WTC11 (cell line): ENCODE data around the gene ZBTB20. TPM values are rescaled to one million over a fixed set of nuclear protein-coding genes. Genes with fewer than 3 reads are reported as not detected.

Source experiments
- ATAC-seq: fragments of 200-7000 bp; cut with Tn5 transposase; 2 replicates; pipeline ENCODE4 v1.10.0; 2021; ENCODE audit warnings: mild to moderate bottlenecking, moderate library complexity
- CTCF ChIA-PET: fragments of 300-600 bp; sonication (Branson Sonifier 250); formaldehyde crosslinking; loops from one replicate; lab custom pipeline; 2021; ENCODE audit warnings: antibody characterized with exemption; lab: Charles Lee
- POLR2A ChIA-PET: fragments of 350-600 bp; sonication (Branson Sonifier 250); formaldehyde crosslinking; loops from one replicate; lab custom pipeline; 2021; ENCODE audit warnings: antibody characterized with exemption; lab: Charles Lee
- DNase-seq: peaks from one replicate; pipeline ENCODE4 v3.0.0; 2021; ENCODE audit warnings: low spot score
- H3K27ac Mint-ChIP-seq: 2 replicates; pipeline ENCODE4 v1.8.0; 2021; ENCODE audit warnings: mixed read lengths
- H3K27me3 Mint-ChIP-seq: 2 replicates; pipeline ENCODE4 v1.8.0; 2021; ENCODE audit warnings: low read depth, mild to moderate bottlenecking, moderate library complexity, mixed read lengths
- H3K36me3 Mint-ChIP-seq: 2 replicates; pipeline ENCODE4 v1.8.0; 2021; ENCODE audit warnings: mixed read lengths
- H3K4me1 Mint-ChIP-seq: 2 replicates; pipeline ENCODE4 v1.8.0; 2022; ENCODE audit warnings: mixed read lengths
- H3K4me3 Mint-ChIP-seq: 2 replicates; pipeline ENCODE4 v1.8.0; 2021; ENCODE audit warnings: mild to moderate bottlenecking, moderate library complexity, mixed read lengths
- H3K9me3 Mint-ChIP-seq: 2 replicates; pipeline ENCODE4 v1.8.0; 2021; ENCODE audit warnings: mixed read lengths
- CREB1 ChIP-seq: sonication (generic); formaldehyde crosslinking; IDR thresholded peaks from 2 replicates; pipeline ENCODE4 v1.8.0; 2023; ENCODE audit warnings: mild to moderate bottlenecking, missing genetic modification reagents
- CREM ChIP-seq: sonication (generic); formaldehyde crosslinking; IDR thresholded peaks from 2 replicates; pipeline ENCODE4 v1.8.1; 2022; ENCODE audit warnings: mild to moderate bottlenecking, missing genetic modification reagents, moderate library complexity
- CTCF ChIP-seq: fragments of 200-600 bp; IDR thresholded peaks from 2 replicates; pipeline ENCODE4 v1.8.0; 2022; ENCODE audit warnings: antibody characterized with exemption
- E2F5 ChIP-seq: sonication (generic); formaldehyde crosslinking; IDR thresholded peaks from 2 replicates; pipeline ENCODE4 v1.8.1; 2022; ENCODE audit warnings: mild to moderate bottlenecking, moderate library complexity, missing genetic modification reagents
- EMX1 ChIP-seq: fragments of 250-450 bp; sonication (Bioruptor Pico); IDR thresholded peaks from 2 replicates; pipeline ENCODE4 v1.8.0; 2021; ENCODE audit warnings: mild to moderate bottlenecking
- ERG ChIP-seq: fragments of 250-450 bp; sonication (Bioruptor Pico); IDR thresholded peaks from 2 replicates; pipeline ENCODE4 v1.8.0; 2021; ENCODE audit warnings: mild to moderate bottlenecking
- ETV6 ChIP-seq: sonication (generic); formaldehyde crosslinking; IDR thresholded peaks from 2 replicates; pipeline ENCODE4 v1.8.1; 2022; ENCODE audit warnings: mild to moderate bottlenecking, missing genetic modification reagents
- HMGXB4 ChIP-seq: sonication (generic); formaldehyde crosslinking; IDR thresholded peaks from 2 replicates; pipeline ENCODE4 v1.8.1; 2023; ENCODE audit warnings: mild to moderate bottlenecking, moderate library complexity, missing genetic modification reagents
- MAX ChIP-seq: sonication (generic); formaldehyde crosslinking; IDR thresholded peaks from 2 replicates; pipeline ENCODE4 v1.8.0; 2022; ENCODE audit warnings: mild to moderate bottlenecking, missing genetic modification reagents
- PRDM15 ChIP-seq: sonication (generic); formaldehyde crosslinking; IDR thresholded peaks from 2 replicates; pipeline ENCODE4 v1.8.0; 2022; ENCODE audit warnings: missing genetic modification reagents
- SMAD3 ChIP-seq: sonication (generic); formaldehyde crosslinking; IDR thresholded peaks from 2 replicates; pipeline ENCODE4 v1.8.0; 2022; ENCODE audit warnings: missing genetic modification reagents, mild to moderate bottlenecking, borderline replicate concordance
- TEAD1 ChIP-seq: sonication (generic); formaldehyde crosslinking; IDR thresholded peaks from 2 replicates; pipeline ENCODE4 v1.8.0; 2022; ENCODE audit warnings: mild to moderate bottlenecking, missing genetic modification reagents
- ZBTB21 ChIP-seq: sonication (generic); formaldehyde crosslinking; IDR thresholded peaks from 2 replicates; pipeline ENCODE4 v1.8.1; 2023; ENCODE audit warnings: mild to moderate bottlenecking, missing genetic modification reagents, borderline replicate concordance
- ZNF232 ChIP-seq: sonication (generic); formaldehyde crosslinking; IDR thresholded peaks from 2 replicates; pipeline ENCODE4 v1.8.0; 2022; ENCODE audit warnings: mild to moderate bottlenecking, missing genetic modification reagents
- ZNF396 ChIP-seq: fragments of 250-450 bp; sonication (Bioruptor Pico); IDR thresholded peaks from 2 replicates; pipeline ENCODE4 v1.8.0; 2021; ENCODE audit warnings: mild to moderate bottlenecking, moderate library complexity, borderline replicate concordance
- ZNF423 ChIP-seq: fragments of 250-450 bp; sonication (Bioruptor Pico); IDR thresholded peaks from 2 replicates; pipeline ENCODE4 v2.1.2; 2022; ENCODE audit warnings: mild to moderate bottlenecking, moderate library complexity
- ZSCAN18 ChIP-seq: fragments of 250-450 bp; sonication (Bioruptor Pico); IDR thresholded peaks from 2 replicates; pipeline ENCODE4 v2.1.2; 2022; ENCODE audit warnings: mild to moderate bottlenecking, moderate library complexity
- total RNA-seq: library from RNA; stranded (reverse); gene quantifications from 3 replicates; pipeline ENCODE4 v1.2.3, GENCODE V29; 2021

ZBTB20 gene
- total RNA-seq, 1 experiment from 2014 or later = 1.5 TPM

- H3K36me3 Mint-ChIP-seq = no peaks in the 10 kb centered on the region
- peaks cover 19% of the 10 kb centered on the region for H3K4me1 Mint-ChIP-seq
- CTCF ChIA-PET = interaction anchor here (0.6 to 2.5 kb wide), 37 partner anchors 9 to 800 kb away, joined by 3 to 35 read pairs (median 4); partner anchors contain the start of gene DRD3
- H3K27me3 Mint-ChIP-seq = no peaks in the 10 kb centered on the region
- no peak overlapping the region for H3K27ac Mint-ChIP-seq
- no peak overlapping the region for H3K4me3 Mint-ChIP-seq
- POLR2A ChIA-PET = interaction anchor here (1.0 kb wide), 1 partner anchor 128 kb away, joined by 3 read pairs; no protein-coding TSS in a partner anchor
- peak; percentile 99 for DNase-seq
- peak; percentile 63; the same call in 1 of the 2 replicates for TF ChIP-seq ETV6 (CRISPR knock-in tag)
- no peak for TF ChIP-seq ZNF232 (CRISPR knock-in tag)
- peak; percentile 34; the same call in 1 of the 2 replicates for TF ChIP-seq SMAD3 (CRISPR knock-in tag)
- TF ChIP-seq CTCF = peak; percentile 98
- TF ChIP-seq ZBTB21 (CRISPR knock-in tag) = no peak
- TF ChIP-seq HMGXB4 = peak; percentile 67; the same call in 1 of the 2 replicates
- no peak for TF ChIP-seq EMX1
- no peak for TF ChIP-seq E2F5 (CRISPR knock-in tag)
- no peak for TF ChIP-seq ERG (CRISPR knock-in tag)
- TF ChIP-seq CREB1 (CRISPR knock-in tag) = no peak
- TF ChIP-seq CREM (CRISPR knock-in tag) = no peak
- no peak for TF ChIP-seq PRDM15 (CRISPR knock-in tag)
- TF ChIP-seq ZSCAN18 = no peak
- peak; percentile 37; the same call in 1 of the 2 replicates for TF ChIP-seq ZNF423 (CRISPR knock-in tag)
- TF ChIP-seq TEAD1 (CRISPR knock-in tag) = 0 out of 2 replicates have a peak, but pooled peaks have one; percentile 25
- TF ChIP-seq ZNF396 (CRISPR knock-in tag) = no peak
- peak; percentile 25; the same call in 1 of the 2 replicates for TF ChIP-seq MAX (CRISPR knock-in tag)
- peak; percentile 92 for ATAC-seq
- no peaks in the 10 kb centered on the region for H3K9me3 Mint-ChIP-seq
These were observed 855.9 kb downstream of the ZBTB20 start for GRCh38 chr3:114290911-114291901.
